GM18511 (cell line): Measurements from ENCODE around the gene ZFYVE19.
A peak's percentile ranks its signal among the peaks of the same experiment; 100 is the strongest.

Source experiments
- ATAC-seq: cut with Tn5 transposase; IDR thresholded peaks from one replicate; pipeline ENCODE4 v1.9.1; 2021; ENCODE audit warnings: mild to moderate bottlenecking, moderate library complexity; ENCODE audit not compliant: unreplicated experiment

Gene ZFYVE19, protein sequence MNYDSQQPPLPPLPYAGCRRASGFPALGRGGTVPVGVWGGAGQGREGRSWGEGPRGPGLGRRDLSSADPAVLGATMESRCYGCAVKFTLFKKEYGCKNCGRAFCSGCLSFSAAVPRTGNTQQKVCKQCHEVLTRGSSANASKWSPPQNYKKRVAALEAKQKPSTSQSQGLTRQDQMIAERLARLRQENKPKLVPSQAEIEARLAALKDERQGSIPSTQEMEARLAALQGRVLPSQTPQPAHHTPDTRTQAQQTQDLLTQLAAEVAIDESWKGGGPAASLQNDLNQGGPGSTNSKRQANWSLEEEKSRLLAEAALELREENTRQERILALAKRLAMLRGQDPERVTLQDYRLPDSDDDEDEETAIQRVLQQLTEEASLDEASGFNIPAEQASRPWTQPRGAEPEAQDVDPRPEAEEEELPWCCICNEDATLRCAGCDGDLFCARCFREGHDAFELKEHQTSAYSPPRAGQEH

DNA sequence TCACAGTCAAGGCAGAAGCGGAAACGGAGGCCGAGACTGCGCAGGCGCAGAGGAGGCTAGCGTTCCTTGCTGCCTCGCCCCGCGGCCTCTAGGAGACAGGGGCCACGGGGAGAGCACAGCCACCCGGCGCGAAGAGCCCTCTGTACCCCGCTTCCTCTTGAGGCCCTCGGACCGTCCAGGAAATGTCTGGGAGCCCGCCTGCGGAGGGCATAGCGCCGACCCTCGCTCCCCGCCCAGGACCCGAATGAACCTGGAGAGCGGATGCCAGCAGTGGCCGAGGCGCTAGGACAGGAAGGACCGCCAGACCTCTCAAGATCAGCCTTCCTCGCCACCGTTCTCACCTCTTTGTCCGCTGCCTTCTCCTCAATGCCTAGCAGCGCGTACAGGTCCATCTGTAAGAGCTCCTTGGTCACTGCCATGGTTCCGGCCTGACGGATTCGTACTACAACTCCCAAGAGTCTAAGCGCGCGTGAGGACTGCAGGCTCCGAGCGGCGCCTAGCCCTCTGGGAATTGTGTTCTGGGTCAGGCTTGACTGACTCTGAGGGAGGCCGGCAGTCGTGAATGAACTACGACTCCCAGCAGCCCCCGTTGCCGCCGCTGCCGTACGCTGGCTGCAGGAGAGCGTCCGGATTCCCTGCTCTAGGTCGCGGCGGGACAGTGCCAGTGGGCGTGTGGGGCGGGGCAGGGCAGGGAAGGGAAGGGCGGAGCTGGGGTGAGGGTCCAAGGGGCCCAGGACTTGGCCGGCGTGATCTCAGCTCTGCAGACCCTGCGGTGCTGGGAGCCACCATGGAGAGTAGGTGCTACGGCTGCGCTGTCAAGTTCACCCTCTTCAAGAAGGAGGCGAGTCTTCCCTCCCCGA lies at the start of gene ZFYVE19, which contains the start of gene DNAJC17:
TSS of gene ZFYVE19 (plus strand) at position 62 of the 860 bp plus-strand sequence. CDS start at position 563, 501 bp downstream.
TSS of gene DNAJC17 (minus strand) at position 446 of the 860 bp plus-strand sequence. CDS start at position 419, 27 bp downstream.
- peak; percentile 93 for ATAC-seq

DNA sequence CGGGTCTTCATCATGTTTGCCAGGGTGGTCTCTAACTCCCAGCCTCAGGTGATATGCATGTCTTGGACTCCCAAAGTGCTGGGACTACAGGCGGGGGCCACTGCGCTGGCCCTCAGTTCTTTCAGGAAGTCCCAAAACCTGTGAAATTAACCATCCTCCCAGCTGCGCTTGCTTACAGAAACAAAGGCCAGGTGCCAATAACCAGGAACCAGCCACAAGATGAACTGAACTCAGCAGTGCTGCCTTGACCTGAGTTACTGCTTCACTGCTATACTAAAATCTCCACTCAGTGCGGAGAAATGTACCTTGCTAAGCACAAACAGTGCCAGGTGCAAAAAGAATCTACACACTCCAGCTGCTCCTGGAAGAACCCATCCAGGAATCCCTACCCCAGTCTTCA lies 46.9 kb upstream of the ZFYVE19 start:
- no peak for ATAC-seq

DNA sequence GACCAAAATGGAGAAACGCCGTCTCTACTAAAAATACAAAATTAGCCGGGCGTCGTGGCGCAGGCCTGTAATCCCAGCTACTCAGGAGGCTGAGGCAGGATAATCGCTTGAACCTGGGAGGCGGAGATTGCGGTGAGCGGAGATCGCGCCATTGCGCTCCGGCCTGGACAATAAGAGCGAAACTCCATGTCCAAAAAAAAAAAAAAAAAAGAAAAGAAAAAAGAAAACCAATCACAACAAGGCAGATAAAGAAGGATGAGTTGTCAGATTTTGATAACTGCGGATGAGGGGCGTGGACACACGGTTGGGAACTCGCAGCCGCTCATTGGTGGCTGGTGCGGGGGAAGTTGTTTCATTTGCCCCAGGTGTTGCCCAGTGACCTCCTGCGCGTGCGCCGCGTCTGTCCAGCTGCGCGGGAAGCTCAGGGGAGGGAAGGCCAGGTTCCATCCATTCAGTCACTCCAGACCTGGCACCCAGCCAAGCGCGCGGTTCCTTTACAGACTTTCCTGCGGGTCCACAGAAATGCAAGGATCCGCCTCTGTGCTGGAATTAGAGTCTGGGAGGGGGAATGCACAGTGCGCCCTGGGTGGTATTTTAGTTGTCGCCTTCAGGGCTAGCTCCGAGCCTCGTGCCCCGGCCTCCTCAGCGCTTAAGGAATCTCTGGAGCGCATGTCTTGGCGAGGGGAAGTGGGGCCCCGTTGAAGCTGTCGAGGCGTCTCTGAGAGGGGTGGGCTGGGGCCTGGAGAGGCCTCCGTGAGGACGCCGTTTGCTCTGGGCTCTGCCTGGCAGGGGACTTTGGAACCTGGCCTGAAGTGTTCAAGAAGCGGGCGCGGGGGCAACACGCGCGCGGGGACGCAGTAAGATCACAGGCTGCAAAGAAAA lies 43.7 kb upstream of the ZFYVE19 start:
- ATAC-seq: no peak

DNA sequence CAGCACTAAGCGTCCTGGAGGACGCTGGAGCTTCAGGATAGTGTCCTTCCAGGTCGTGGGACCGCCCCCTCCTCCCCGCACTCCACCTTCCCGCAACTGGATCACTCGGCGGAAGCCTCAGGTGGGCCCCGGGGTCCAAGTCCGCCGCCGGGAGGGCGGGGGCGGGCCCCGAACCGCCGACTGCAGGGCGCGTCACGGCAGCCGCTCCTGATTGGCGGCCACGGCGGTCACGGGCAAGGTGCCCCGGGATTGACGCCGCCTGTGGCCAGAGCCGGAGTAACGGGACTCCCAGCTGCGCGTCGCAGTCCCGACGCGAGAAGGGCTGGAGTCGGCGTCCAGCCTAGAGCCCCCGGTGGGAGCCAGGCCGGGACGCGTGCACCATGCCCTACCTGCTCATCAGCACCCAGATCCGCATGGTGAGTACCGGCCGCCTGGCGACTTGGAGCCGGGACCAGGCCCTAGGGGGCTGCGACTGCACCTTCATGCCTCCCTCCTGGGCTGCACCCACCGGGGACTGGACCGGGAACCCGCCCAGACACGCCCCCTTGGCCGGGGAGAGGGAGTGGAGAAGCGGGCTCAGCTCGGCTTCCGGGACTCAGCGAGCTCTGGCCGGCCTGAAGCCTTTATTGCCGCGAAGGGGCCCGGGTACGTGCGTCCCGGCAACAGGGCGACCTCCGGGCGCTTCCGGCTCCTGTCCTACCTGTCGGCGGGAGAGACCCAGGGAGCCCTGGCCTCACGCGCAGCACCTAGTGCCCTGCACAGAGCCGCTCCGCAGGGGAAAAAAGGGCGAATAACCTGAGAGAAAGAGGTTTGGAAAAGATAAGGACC lies 42.9 kb upstream of the ZFYVE19 start, which contains the start of gene GCHFR:
TSS of gene GCHFR (plus strand) at position 268 of the 828 bp plus-strand sequence. CDS start at position 381, 113 bp downstream.
- ATAC-seq: peak; percentile 54

DNA sequence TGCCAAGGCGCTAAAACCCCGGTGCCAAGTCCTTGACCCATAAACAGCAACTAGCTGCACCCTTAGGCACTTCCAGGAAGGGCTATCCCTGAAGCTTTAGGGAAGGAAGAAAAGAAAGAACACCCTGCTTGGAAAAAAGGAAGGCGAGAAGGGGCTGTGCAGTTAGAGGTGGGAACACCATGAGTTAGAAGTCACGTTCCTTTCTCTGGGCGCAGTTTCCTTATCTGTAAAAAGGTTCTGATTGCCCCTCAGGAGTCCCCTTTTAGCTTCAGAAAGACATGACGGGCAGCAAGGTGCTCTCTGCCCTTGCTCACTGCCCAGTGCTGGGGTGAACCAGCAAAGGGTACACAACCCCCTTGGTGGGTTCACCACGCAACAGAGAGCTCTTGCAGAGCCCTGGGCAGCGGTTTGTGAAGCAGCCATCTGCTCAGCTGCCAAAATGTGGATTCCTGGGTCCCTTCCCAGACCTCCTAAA lies 42.2 kb upstream of the ZFYVE19 start:
- ATAC-seq: no peak

DNA sequence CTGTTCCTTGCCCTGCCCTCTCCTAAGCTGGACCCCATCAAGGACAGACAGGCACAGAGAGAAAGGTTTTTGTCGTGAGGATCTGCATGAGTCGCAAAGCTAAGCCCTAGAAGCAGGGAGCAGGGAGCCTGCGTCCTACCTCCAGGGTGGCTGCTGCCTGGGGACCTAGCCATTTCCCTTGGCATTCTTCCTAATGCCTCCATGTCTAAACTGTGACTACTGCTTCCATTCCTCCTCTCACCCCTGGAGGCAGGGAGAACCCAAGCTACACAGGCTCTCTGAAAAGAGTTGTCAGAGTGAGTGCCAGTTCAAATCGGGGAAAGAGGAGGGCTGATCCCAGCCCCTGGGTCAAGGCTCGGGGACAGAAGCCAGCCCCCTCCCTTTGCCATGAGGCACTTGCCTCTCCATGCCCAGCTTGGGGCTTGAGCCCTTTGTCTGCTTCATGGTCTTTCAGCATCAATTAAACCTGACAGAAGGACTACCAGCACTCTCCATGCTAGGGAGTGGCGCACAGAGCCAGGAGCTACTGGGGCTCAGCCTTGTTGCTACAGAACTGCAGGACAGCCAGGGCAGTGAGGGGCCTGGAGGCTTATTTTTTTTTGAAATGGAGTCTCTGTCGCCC lies 40.6 kb upstream of the ZFYVE19 start:
- no peak for ATAC-seq

DNA sequence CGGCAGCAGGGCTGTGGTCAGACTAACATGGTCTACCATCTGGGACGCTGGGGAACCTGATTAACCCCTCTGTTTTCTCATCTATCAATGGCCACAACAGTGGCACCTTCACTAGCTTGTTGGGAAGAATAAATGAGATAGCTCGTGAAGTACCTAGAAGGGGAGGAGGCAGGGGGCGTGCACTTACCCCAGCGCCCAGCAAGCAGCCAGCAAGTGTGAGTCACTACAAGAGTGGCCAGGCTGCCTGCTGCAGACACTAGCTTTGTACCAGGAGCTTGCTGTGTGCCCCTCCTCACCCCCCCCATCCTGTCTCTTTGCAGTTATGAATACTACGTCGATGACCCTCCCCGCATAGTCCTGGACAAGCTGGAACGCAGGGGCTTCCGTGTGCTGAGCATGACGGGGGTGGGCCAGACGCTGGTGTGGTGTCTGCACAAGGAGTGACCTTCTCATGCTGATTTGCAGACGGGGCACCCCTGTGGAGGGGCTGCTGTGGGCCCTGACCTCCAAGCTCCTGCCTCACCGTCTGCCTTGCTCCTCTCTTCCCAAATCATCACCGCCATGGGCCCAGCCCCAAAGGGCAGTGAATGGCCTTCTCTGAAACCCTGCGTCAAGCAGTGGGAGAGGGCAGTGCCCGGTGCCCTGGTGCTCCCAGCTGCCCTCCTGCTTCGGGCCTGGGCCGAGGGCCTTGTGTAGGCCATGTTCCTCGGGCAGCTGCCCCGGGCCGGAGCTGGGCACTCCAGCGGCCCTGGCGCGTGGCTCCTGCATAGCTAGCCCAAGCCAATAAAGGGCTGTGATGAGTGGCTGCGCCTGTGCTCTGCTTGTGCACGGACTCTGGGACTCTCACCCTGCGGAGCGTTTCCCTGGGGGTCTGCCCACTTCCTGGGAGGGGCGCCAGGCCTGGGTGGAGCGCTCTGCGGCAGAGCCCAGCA lies 39.7 kb upstream of the ZFYVE19 start:
- ATAC-seq: no peak

DNA sequence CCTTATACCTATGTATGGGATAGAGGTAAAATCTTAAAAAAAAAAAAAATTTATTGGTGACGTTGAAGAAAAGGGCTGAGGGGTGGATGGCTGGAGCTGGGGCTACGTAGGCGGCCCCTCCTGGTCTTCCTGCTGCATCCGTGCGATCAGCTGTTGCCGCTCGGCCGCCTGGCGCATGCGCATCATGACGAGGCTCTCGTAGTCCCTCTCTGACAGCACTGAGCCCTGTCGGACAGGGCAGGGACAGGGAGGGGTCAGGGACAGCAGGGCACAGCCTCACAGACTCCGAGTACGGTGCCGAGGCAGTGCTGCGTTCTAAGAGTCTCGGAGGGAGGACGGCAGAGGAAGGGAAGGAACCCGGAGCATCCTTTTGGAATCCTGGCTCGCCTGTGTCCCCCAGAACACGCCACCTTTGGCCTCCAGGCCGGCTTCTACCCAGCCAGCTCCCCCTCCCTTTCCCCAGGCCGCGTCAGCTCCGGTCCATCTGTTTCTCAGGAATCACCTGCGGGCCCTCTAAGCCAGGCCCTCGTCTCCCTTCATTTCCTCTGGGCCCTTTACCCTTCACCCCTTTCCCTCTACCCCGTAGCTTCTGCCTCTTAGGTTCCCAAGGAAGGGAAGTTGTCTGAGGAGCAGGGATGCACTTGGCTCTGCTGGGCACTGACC lies 38.9 kb upstream of the ZFYVE19 start:
- ATAC-seq: no peak

DNA sequence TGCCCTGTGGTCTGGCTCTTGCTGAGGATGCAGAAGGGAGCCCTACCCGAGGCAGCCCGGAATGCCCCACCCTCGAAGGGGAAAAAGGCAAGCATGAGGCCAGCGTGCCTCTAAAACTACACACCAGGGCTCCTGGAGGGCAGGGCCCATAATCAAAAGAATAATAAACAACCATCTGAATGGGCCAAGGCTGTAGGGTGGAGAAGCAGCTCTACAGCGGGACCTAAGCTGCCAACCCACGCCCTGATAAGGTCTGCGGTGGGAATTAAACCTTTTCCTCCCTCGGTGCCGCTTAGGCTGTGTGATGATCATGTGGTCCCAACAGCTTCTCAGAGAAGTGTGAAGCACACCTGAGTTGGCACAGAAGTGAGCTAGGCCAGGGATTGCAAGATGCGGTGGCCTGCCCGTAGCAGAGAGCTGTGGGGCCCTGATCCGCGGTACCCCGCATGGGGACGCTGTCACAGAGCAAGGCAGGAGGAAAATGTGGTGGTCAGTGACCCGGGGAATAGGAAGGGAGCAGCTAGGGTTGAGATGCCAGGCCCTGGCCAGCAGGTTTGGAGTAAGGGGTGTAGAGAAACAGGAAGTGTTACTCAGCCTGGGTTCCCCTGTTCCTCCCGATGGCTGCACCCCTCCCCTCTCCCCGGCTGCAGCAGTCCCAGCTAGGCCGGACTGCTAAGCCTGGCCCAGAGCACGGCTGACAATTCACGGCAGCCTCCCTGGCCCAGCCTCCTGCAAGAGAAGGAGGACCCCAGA lies 38.2 kb upstream of the ZFYVE19 start:
- peak; percentile 1 for ATAC-seq

DNA sequence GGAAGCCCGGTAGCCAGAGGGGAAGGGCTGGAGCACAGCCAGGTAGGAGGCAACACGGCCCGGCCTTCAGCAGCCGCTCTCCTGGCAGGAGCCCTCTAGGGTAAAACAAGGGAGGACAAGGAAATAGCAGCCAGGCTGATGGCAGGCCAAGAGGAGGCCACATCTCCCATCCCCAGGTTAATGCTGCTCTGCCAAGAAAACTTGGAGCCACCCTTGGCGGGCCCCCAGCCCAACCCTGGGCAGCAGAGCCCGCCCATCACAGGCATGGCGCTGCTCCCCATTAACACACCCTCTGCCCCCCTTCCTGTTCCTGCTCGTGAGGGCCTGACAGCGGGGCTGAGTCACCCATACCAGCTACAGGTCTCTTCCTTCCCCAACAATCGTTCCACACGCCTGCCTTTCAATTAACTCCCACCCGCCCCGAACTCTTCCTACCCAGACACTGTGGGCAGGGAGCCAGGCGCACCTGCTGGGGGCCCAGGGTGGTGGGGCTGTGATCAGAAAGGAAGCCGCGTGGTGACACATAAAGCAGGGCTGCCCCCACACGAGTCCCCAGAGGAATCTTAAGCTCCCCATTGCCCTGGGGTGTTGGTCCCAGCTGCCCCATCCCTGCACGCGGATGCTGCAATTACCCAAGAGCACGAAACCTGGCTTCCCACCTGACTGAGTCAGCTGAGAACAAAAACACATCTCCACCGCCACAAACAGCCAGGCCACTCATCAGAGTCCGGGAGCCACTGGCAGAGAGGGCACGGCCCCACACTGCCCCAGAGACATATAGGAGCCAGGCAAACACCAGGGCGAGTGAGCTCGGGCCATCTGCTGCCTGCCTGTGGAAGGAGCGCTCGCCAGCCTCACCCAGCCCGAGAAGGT lies 37.4 kb upstream of the ZFYVE19 start, which contains the start of gene C15orf62:
TSS of gene C15orf62 (plus strand) at position 707 of the 873 bp plus-strand sequence. CDS start 516 bp downstream, outside the sequence.
- peak; percentile 71 for ATAC-seq

DNA sequence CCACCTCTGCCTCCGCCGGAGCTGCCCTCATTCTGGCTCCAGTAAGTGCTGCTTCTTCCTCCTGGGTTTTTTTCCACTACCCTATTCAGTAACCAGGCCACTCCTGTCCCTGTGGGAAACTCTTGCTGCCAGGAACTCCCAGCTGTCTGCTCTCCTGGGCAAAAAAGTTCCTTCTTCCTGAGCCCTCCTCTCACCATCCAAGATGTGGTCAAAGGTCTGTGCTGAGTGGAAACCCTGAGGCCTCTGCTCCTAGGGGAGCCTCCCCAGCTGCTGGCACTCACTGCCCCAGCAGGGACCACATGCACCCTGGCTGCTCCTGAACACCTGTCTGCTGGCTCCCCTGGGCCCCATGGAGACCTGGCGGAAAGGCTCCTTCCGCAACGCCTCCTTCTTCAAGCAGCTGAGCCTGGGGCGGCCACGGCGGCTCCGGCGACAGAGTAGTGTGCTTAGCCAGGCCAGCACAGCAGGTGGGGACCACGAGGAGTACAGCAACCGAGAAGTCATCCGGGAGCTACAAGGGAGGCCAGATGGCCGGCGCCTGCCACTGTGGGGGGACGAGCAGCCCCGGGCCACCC lies 36.7 kb upstream of the ZFYVE19 start:
- no peak for ATAC-seq

DNA sequence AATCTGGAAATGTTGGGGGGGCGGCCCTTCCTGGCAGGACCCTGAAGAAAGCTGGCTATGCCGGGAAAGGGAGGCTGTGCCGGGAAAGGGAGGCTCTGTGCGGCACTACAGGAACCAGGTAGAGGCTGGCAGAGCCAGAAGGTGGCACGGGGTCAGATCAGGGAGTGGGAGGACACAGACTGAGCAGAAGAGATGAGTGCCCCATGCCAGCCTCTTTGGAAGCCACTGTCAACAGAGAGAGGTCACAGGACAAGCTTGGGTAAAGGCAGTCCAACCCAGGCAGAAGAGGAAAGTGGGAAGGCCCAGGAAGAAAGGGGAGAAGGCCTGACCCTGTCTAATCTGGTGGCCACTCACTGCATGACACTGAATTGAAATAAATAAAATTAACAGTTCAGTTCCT lies 35.6 kb upstream of the ZFYVE19 start:
- no peak for ATAC-seq

DNA sequence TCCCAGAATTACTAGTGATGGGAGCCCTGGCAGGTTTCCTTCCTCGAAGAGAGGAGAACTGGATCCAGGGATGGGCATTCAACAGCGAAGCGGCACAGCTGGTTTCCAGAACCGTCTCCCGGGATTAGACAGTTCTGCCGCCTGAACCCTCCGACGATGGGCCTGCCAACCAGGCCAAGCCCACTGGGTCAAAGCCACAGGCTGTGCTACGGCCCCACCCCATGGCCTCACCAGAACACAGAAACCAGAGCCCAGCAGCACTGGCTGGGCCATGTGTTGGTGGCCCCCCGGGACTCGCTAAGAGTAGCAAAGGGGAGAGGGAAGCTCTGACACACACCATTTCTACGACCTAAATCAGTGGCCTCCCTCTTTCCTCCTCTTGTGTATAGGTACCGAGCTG lies 34.9 kb upstream of the ZFYVE19 start:
- no peak for ATAC-seq

DNA sequence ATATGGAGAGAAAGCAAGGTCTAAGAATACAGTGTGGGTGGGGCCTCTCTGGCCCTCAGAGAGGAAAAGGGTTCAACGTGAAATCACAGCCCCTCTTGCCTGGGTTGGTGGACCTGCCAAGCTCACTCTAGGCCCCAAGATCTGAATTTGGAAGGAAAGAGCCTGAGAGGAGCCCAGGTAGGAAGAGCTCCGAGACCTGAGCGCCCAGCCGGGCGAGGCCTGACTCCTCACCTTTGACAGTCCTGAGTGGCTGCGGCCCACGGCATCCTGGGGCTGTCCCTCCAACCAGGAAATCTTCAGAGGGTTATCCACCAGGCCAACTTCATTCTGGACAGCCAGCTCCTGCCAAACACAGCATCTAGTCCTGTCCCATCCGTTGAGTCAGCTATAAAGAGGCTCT lies 33.4 kb upstream of the ZFYVE19 start:
- ATAC-seq: no peak

DNA sequence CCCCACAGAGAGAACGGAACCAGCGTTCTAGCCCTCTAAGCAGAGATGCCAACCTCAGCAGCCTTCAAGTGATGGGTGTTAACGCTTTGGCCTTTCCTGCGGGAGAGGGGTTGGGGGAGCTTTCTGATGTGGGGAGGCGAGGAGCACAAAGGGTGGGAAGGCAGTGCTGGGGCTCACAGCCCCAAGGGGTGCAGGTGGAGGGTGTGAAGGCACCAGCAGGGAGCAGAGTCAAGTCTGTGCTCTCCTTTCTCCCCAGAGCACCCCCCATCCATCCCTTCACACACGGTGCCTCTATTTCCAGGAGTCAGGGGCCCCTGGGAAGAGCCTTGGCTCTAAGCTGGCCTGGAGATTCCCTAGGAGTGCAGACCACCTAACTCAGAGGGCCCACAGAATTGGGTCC lies 33.0 kb upstream of the ZFYVE19 start:
- no peak for ATAC-seq
